ENCODE data around the gene MAP2K3.
"Not testable (repeated sequence)": the region's sequence is repeated elsewhere in the genome, so short reads cannot be mapped to it uniquely, and the experiment has no call there.

The MAP2K3 gene

GRCh38 chr17:21296097-21297025 is 11.8 kb downstream of the MAP2K3 start:
- no peak for DNase-seq (ENCODE audit: low spot score)

- no peak for DNase-seq (ENCODE audit: low spot score)
Observed at GRCh38 chr17:21297026-21297520, 12.6 kb downstream of the MAP2K3 start.

- no peak for DNase-seq (ENCODE audit: low spot score)
Observed at GRCh38 chr17:21297597-21297996, 13.1 kb downstream of the MAP2K3 start.

- DNase-seq (ENCODE audit: low spot score) = no peak
Observed at GRCh38 chr17:21298056-21298982, 13.8 kb downstream of the MAP2K3 start.

- no peak for DNase-seq (ENCODE audit: low spot score)
Observed at GRCh38 chr17:21298983-21299519, 14.5 kb downstream of the MAP2K3 start.

GRCh38 chr17:21299981-21300600 is 15.6 kb downstream of the MAP2K3 start:
- no peak for DNase-seq (ENCODE audit: low spot score)

GRCh38 chr17:21300601-21301571 is 16.4 kb downstream of the MAP2K3 start:
- no peak for DNase-seq (ENCODE audit: low spot score)

- DNase-seq (ENCODE audit: low spot score) = no peak
Observed at GRCh38 chr17:21301593-21302550, 17.4 kb downstream of the MAP2K3 start.

- no peak for DNase-seq (ENCODE audit: low spot score)
Observed at GRCh38 chr17:21302711-21303425, 18.4 kb downstream of the MAP2K3 start.

GRCh38 chr17:21303441-21304065 is 19.0 kb downstream of the MAP2K3 start:
- no peak for DNase-seq (ENCODE audit: low spot score)

- no peak for DNase-seq (ENCODE audit: low spot score)
Observed at GRCh38 chr17:21304091-21304490, 19.6 kb downstream of the MAP2K3 start.

- DNase-seq (ENCODE audit: low spot score) = not testable (repeated sequence)
Observed at GRCh38 chr17:21304551-21305151, 20.1 kb downstream of the MAP2K3 start.

- DNase-seq (ENCODE audit: low spot score) = not testable (repeated sequence)
Observed at GRCh38 chr17:21305431-21306180, 21.1 kb downstream of the MAP2K3 start.

GRCh38 chr17:21306611-21307272 is 22.2 kb downstream of the MAP2K3 start:
- DNase-seq (ENCODE audit: low spot score) = not testable (repeated sequence)

- DNase-seq (ENCODE audit: low spot score) = not testable (repeated sequence)
Observed at GRCh38 chr17:21307273-21307625, 22.7 kb downstream of the MAP2K3 start.

GRCh38 chr17:21308931-21309381 is 24.4 kb downstream of the MAP2K3 start:
- DNase-seq (ENCODE audit: low spot score) = not testable (repeated sequence)
